HG03520 (cell line): Measurements from ENCODE around the gene SLC47A1.

ENCODE experiments used
- ATAC-seq: cut with Tn5 transposase; IDR thresholded peaks from one replicate; pipeline ENCODE4 v1.9.1; 2021; ENCODE audit warnings: mild to moderate bottlenecking, moderate library complexity; ENCODE audit not compliant: unreplicated experiment

SLC47A1 gene

DNA sequence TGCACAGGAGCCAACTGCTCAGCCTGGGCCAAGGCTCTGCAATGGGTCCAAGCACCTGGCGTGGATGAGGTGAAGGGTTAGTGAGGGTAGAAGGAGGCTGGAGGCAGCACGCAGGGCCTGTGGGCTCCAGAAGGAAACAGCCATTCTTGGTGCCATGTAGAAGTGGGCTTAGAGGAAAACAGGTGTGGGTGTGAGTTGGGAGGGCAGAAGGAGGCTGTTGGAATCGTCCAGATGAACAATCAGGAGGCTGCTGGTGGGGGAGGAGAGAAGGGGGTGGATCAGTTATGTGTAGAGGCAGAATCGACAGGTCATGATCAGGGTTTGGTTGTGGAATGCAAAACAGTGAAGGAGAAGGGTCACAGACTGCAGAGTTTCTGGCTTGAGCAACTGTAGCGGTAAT, 63.2 kb downstream of the SLC47A1 start:
- no peak for ATAC-seq

DNA sequence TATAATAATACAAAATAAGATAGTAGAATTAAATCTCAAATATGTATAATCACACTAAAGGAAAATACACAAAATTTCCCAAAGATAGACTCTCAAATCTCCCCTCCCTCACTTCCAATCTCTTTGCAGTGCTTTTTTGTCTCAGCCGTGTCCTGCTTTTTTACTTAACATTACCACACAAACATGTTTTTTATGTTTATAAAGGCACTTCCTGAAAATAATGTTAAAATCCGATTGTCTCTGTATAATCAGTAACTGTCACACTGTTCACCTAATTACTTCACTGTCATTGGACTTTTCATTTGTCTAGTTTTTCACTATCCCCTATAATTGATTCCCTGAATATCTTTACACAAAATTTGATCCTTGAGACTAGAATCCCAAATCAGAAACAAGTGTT, 76.7 kb downstream of the SLC47A1 start:
- no peak for ATAC-seq

DNA sequence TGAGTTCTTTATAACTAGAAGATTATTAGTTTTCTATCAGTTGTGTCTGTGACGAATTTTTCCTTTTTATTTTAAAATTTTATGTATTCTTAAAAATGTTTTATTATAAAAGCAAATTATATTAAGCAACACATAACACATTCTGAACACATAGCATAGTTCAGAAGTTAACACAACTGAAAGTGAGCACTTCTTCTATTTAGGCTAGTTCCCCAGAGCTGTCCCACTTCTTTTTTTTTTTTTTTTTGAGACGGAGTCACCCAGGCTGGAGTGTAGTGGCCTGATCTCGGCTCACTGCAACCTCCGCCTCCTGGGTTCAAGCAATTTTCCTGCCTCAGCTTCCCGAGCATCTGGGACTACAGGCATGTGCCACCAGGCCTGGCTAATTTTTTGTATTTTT, 77.2 kb downstream of the SLC47A1 start:
- ATAC-seq: no peak

DNA sequence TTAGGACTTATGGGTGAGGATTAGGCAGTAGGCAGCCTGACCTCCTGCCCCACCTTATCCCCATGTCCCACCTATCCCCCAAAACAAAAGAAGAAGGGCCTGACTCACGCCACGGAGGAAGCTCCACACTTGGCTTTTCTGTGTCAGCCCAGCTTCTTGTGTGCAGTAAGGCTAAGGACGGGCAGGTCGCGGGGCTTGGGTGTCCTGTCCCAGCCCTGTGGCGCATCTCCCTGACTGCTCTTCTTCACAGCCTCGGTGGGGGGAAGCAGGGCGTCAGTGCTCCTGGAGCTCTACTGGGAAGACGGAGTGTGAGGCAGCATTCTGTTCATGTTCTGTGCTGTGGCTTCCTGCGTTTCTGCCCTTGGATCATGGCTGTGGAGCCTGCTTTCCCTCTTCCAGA, 80.3 kb downstream of the SLC47A1 start:
- ATAC-seq: no peak

DNA sequence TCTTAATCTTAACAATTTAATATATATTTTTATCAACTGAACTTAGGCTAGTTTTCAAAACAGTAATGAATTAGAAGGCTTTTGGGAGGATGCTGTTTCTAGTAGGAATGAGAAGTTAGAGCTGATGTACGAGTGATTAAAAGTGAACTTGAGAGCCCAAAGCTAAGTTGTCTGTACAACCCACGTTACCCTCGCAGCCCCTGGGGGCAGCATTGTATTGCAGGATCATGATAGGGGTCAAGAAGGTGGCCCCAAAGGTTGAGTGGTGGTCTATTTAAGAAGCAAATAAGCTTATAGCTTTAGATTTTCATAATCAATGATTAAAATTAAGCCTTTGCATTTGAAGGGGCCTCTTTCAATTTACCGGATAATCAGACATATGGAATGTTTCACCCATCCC, 81.2 kb downstream of the SLC47A1 start:
- ATAC-seq: no peak

DNA sequence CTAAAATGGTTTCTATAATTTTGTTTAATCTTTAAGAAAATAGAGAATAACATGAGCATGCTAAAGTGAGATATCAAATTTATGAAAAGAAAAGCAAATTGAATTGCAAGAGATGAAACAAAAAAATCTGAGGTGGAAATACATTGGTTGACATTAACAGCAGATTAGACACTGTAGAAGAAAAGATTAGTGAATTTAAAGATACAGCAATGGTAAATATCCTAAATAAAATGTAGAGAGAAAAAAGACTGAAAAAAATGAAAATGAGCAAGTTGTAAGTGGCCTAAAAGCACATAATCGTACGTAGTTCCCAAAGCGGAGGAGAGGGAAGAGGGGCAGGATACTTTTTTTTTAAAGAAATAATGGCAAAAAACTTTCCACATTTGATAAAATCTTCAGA, 84.4 kb downstream of the SLC47A1 start:
- no peak for ATAC-seq

DNA sequence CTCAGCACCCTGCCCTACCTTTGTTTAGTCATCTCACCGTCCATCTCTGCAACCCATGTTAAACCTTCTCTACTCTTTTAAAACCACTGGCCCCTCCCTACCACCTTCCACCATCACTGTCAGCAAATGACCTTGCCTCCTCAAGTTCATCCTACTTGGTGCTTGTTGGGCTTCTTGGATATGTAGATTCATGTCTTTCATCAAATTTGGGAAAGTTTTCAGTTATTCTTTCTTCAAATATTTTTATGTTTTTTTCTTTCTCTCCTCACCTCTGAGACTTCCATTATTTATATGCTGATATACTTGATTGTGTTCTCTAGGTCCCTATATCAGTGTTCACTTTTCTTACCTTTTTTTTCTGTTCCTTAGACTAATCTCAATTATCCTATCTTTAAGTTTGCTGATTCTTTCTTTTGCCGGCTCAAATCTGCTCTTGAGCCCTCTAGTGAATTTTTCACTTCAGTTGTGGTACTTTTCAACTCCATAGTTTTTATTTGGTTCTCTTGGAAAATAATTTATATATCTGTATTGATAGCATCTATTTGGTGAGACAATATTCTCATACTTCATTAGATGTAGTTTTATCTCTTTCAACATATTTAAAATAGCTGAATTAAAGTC, 86.2 kb downstream of the SLC47A1 start:
- ATAC-seq: no peak

DNA sequence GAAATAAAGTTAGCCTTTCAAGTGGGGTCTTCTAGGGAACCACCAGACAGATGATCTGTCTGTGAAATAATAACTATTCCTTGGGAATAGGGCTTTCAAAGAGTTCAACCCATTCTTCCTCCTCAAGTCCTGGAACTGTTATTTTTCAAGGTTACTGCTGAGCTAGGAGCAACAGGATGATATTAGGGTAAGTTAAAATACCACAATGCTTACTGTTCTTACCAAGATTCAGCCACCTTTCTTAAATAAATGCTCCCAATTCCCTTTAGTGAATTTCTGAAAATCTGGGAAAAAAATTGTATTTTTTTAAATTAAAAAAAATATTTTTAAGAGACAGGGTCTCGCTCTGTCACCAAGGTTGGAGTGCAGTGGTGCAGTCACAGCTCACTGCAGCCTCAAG, 88.0 kb downstream of the SLC47A1 start:
- no peak for ATAC-seq

DNA sequence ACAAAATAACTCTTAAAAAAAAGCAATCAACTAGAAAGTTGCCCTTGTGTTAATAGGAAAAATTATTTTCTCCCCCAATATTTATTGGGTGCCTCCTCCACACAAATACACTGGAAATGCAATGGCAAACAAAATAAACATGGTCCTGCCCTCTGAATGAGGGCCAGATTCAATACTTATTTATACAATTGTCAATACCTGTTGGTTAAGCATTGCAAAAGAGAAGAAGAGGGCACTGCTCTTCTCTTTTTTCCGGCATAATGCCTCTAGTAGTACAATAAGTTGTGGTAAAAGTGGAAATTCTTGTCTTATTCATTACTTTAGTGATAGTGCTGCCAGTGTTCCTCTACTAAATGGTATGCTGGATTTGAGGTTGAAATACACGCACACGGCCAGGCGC, 92.4 kb downstream of the SLC47A1 start:
- ATAC-seq: no peak
